Stimulated activated naive CD8-positive, alpha-beta T cell treated with anti-CD3 and anti-CD28 coated beads, Interleukin-15, Interleukin-2, amounts not matched to agents 100 U/mL and 50 U/mL, for 24 hours (primary cell): ENCODE results near the gene TMEM63B.
"Not testable (repeated sequence)": the region's sequence is repeated elsewhere in the genome, so short reads cannot be mapped to it uniquely, and the experiment has no call there.

Source experiments
- ATAC-seq: fragments of 150-1000 bp; cut with Tn5 transposase; one replicate; pipeline ENCODE4 v1.10.0; 2021
- DNase-seq: peaks from one replicate; pipeline ENCODE4 v3.0.0; 2021

The TMEM63B gene

DNA sequence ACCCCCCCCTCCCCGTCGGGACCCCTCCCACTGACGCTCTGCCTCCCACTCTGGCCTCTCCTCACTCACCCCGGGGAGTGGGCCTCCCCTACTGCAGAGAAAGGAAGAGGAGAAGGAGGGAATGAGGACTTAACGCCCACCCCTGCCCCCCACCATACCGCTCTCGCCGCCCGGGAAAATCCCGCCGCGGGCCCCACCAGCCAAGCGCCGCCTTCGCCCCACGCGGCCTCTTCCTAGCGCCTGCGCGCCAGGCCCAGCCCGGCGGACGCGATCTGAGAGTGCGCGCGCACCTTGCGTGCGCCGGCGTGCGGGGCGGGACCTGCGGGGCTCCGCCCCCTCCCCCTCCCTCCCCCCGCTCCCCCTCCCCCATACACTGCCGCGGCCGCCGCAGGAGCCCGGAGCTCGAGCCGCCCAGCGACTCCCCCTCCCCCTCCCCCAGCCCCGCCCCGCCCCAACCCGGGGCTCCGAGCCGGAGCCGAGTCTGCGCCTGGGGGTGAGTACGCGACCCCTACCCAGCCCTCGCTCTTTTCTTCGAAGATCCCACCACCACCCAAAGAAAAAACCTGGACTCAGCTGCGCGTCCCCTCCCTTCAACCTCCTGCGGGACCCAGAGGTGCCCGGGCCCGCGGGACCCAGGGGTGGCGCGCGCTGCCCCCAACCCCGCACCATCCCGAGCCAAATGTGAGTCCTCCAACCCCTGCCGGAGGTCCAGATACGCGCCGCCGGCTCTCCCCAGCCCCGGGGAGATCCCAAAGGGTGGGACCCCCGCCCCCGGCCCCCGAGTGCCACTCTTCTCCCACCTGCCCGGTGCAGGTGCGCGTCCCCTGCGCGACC lies at the start of gene TMEM63B, which contains the start of gene MRPL14:
TMEM63B (plus strand) TSS at position 369 of the 834 bp plus-strand sequence. CDS start 7,031 bp downstream, outside the sequence.
MRPL14 (minus strand) TSS at position 267 of the 834 bp plus-strand sequence. CDS start 10,841 bp downstream, outside the sequence.
- peak; percentile 94 for DNase-seq
- ATAC-seq, result peak; percentile 77

GRCh38 chr6:44078219-44078826 lies 49.0 kb upstream of the TMEM63B start:
- DNase-seq (no peak), ATAC-seq (no peak)

GRCh38 chr6:44078827-44079671 lies 48.3 kb upstream of the TMEM63B start:
- peak; percentile 74 for DNase-seq
- ATAC-seq, result peak; percentile 21

DNA sequence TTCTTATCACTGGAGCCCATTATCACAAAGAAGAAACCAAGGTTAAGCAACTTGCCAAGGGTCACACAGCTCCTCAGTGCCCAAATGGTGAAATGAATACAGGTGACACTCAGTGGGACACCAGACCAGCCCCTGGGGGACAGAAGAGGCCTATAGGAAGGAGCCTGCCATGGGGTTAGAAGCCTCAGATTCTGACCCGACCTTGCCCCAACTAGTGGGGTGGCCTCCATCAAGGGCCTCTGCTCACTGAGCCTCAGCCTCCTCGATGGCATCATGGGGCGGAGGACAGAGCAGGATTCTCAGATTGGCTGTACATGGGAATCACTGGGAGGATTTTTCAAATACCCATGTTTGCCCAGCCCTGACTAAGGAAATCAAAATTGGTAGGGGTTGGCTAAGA lies 47.7 kb upstream of the TMEM63B start:
- ATAC-seq (no peak), DNase-seq (no peak)

- DNase-seq (no peak), ATAC-seq (no peak)
These were observed 46.5 kb upstream of the TMEM63B start for GRCh38 chr6:44080561-44081521.

DNA sequence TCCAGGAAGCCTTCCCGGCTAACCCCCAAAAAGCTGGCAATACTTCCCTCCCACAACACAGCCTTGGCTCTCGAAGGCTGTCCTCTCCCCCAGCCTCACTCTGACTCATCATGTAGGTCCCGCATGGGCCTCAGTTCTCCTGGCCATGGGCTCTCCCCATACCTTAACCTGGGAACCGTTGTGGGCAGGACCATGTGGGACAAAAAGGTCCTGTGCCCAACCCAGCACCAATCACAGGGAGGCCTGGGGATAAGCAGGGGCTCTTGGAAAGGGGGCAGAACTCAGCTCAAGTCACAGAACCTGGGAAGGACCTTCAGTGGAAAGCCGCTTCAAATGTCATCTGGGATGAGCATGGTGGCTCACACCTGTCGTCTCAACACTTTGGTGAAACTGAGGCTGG lies 45.6 kb upstream of the TMEM63B start:
- DNase-seq, result no peak

GRCh38 chr6:44082872-44083321 lies 44.5 kb upstream of the TMEM63B start:
- no peak for ATAC-seq
- no peak for DNase-seq

More for the DNA sequence above, 45.6 kb upstream of the TMEM63B start:
- no peak for ATAC-seq

DNA sequence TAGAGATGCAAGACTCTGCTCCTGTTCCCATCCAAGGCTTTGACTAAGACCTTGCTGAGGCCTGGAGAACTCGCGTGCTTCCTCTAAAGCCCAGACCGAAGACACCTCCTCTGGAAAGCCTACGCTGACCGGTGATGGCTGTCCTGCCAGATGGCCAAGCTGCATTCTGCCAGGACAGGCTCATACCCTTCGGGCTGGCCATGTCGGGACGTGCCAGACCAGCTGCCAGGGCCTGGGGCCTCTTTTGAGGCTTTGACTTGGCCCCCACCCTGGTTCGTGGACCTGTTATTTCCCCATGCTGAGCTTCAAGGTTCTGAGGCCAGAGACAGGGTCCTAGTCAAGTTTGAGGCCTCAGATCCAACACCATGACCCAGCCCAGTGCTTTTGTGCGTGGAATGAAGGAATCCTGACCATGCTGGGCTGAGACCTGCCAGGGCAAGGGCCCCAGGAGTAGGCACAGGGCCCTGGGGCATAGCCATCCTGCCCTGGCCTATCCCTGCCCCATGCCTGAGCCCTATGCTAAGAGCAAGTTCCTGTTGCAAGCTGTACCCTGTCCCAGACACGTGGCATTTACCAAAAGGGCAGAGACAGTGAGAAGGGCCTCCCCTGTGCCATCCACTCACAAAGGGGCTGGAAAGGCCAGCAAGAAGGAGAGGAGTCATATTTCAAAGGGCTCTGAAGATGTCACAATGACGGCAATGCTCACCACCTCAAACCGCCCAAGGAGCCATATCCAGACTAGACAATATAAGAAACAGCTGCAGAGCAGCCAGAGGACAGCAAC lies 42.9 kb upstream of the TMEM63B start:
- ATAC-seq (peak; percentile 75), DNase-seq (peak; percentile 13)

- no peak for DNase-seq
- ATAC-seq, result no peak
These were observed 42.1 kb upstream of the TMEM63B start for GRCh38 chr6:44085219-44085618.

DNA sequence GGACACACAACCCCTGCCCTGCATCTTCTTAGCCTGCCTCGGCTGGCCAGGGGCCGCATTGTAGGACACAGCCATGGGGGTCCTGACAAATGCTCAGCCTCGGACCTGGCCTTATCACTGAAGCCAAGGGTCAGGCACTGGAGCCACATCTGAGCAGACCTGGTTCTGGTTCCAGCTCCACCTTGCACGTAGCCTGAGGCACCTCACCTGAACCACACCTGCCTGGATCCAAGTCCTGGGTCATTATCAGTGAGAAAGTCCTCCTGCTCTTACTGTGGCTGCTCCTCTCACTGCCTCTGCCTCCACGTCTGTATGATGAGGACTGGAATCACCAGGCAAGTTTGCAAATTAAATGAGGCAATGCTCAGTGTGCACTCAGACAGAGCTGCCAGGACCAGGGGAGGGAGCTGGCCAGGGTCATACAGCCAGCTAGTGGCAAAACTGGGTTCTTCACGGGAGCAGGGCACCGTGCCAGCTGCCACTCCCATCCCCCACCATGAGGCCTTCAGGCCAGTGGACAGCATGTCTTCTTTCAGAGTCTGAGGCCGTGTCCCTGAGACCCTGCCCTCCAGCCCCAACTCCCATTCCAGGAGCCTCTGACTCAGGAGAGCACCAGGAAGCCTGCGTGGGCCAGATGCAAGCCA lies 40.3 kb upstream of the TMEM63B start:
- DNase-seq (no peak), ATAC-seq (no peak)

- ATAC-seq (no peak), DNase-seq (no peak)
These were observed 39.7 kb upstream of the TMEM63B start for GRCh38 chr6:44087623-44088022.

GRCh38 chr6:44088827-44089590 lies 38.3 kb upstream of the TMEM63B start:
- ATAC-seq (no peak), DNase-seq (no peak)

- ATAC-seq (peak; percentile 59), DNase-seq (no peak)
These were observed 36.9 kb upstream of the TMEM63B start for GRCh38 chr6:44090465-44090864.

- not testable (repeated sequence) for ATAC-seq, DNase-seq
These were observed 36.0 kb upstream of the TMEM63B start for GRCh38 chr6:44091356-44091755.

DNA sequence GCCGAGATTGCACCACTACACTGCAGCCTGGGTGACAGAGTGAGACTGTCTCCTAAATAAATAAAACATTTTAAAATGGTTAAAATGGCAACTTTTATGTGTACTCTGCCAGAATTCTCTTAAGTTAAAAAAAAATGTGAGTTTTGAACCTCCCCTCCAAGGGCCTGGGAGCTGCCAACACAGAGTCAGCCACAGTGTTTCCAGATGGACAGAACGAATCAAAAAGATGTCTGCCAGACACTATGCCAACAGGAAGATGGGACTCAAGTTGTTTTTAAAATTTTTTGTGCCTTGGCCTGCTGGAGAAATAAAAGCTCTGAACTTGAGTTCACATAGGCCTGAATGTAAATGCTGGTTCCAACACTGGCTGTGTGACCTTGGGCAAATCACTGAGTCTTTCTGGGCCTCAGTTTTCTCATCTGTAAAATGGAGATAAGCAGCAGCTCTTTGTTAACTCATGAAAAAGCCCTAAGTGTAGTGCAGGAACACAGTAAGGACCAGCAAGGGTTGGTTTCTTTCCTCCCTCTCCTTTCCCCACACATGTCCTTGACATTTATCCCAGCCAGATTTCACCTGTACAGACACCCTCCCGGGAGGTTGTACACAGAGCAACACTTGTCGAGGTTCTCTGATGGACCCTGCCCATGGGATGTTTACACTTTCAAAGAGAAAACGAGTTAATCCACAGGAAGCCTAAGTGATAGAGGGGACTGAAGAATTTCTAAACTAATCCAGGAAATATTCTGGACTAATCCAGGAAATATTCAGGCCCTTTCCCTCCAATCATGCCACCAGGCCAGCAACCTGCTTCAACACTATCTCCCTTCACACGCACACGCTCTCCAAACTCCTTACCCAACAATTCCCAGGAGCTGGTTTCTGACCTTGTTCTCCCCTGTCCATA lies 35.1 kb upstream of the TMEM63B start:
- ATAC-seq, result no peak
- no peak for DNase-seq

GRCh38 chr6:44093066-44093465 lies 34.3 kb upstream of the TMEM63B start:
- ATAC-seq, result no peak
- no peak for DNase-seq

DNA sequence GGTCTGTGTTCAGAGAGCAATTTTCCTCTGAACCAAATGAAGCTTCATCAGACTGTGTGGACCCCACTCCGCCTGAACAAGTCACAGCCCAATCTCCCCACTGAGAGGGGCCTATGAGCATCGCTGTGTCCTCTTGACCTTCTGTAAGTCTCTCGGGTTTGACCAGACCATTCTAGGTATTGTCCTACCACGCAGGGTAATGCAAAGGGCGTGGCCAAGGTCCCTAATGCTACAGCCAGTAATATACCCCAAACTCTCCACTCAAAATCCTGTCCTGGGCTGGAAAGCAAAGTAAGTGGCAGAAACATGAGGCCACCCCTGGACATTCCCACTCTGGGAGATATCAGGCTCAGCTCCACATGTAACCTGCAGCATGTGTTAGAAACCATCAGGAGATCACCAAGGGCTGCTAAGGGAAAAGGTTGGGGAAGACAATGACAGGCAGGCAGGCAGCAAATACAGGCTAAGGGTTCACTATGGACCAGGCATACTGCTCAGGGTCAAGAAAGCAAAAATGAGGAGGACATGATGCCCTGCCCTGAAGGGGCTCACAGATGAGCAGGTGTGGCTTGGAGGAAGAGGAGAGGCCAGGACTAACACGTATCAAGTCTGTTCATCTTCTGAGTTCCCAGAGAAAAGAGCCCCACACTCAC lies 33.5 kb upstream of the TMEM63B start:
- DNase-seq, result no peak
- ATAC-seq, result no peak
